GM18502 (cell line): Measurements from ENCODE around the gene PCDHGA1.
A peak's percentile ranks its signal among the peaks of the same experiment; 100 is the strongest.
"Not testable (repeated sequence)": the region's sequence is repeated elsewhere in the genome, so short reads cannot be mapped to it uniquely, and the experiment has no call there.

Source experiments
- ATAC-seq: cut with Tn5 transposase; IDR thresholded peaks from one replicate; pipeline ENCODE4 v1.9.1; 2021; ENCODE audit warnings: mild to moderate bottlenecking; ENCODE audit not compliant: unreplicated experiment, poor library complexity

Gene PCDHGA1

DNA sequence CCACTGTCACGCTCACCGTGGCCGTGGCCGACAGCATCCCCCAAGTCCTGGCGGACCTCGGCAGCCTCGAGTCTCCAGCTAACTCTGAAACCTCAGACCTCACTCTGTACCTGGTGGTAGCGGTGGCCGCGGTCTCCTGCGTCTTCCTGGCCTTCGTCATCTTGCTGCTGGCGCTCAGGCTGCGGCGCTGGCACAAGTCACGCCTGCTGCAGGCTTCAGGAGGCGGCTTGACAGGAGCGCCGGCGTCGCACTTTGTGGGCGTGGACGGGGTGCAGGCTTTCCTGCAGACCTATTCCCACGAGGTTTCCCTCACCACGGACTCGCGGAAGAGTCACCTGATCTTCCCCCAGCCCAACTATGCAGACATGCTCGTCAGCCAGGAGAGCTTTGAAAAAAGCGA is 102.4 kb downstream of the PCDHGA1 start:
- ATAC-seq = not testable (repeated sequence)

DNA sequence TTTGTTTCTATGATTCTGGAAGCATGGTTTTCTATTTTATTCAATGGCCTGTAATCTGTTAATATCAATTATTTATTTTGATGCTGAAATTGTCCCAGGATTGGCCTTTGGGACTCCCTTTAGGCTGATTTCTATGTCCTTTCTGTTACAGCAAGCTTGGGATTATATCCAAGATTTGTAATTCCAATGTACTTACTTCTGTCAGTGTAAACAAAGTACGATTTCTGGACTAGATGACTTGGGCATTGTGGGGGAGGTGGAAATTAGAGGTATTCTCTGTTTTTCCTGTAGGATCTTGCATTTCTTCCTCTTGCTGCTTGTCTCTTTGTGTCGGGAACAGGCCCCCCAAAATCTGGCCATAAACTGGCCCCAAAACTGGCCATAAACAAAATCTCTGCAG is 103.7 kb downstream of the PCDHGA1 start:
- ATAC-seq = no peak

DNA sequence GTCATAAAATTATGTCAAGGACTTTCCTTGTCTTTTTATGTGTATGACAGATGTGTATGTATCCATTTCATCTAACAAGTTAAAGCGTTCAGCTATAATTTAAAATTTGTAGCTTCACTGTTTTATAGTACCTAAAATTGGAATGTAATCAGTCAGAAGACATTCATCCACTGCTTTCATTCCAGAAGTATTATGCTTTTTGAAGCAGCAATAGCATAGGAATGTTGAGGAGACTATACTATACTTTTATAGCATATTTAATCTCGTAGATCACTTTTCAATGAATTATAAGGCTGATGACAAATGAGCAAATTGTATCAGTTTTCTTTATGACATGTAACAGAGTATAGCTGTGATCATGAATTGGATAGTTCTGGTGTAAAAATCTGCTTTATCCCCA is 106.9 kb downstream of the PCDHGA1 start:
- ATAC-seq = no peak

DNA sequence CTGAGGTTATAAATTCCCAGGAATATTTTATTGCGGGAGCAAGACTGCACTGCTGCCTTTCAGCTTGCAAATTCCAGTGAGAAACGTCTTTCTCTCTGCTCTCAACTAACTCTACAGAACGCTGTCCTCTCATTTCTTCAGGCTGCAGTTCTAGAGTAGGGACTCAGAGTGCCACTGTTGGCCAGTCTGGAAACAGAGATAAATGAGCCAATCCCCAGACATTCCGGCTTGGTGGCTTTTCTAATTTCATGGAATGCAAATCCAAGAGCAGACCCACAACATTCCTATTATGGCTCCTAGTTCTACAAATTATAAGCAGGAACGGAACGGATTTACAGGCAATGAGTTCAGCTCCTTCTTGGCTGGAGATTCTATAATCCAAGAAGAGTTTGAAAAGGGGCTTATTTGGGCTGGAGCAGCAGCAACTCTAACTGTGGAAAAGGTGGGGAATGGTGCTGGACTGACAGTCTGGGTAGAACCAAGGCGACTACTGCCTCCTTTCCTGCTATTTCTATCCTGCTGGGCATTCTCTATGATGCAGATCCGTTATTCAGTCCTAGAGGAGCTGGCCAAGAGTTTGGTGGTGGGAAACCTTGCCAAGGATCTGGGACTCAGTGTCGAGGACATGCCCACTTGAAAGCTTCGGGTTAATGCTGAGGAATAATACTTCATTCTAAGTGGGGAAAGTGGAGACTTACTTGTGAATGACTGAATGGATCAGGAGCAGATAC is 109.3 kb downstream of the PCDHGA1 start:
- no peak for ATAC-seq

DNA sequence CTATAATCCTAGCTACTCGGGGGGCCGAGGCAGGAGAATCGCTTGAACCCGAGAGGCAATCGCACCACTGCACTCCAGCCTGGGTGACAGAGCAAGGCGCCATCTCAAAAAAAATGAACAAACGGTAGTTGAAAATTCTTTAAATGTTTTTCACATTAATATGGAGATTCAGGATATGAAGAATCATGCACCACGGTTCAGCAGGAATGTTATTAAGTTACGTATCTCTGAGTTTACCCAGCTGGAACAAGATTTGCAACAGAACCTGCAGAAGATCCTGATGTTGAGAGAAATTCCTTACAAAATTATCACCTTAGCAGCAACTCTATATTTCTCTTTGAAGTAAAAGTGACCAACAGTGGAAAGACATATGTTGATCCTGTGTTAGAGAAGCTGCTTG is 110.0 kb downstream of the PCDHGA1 start:
- no peak for ATAC-seq

DNA sequence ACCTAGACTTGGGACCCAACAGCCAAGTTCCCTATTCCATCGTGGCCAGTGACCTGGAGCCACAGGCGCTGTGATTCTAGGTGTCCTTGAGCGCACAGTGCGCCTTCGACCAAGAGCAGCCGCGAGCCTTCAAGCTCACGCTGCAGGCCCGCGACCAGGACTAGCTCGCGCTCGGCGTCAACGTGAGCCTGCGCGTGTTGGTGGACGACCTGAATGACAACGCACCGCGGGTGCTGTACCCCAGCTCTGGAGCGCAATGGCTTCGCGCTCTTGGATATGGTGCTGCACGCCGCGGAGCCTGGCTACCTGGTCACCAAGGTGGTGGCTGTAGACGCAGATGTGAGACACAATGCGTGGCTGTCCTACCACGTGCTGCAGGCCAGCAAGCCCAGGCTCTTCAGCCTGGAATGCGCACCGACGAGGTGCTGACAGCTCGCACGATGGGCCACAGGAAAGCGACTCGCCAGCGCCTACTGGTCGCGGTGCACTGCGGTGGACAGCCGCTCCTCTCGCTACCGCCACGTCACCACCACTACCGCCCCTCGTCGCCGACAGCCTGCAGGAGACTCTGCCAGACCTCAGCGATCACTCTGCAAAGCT is 111.4 kb downstream of the PCDHGA1 start:
- no peak for ATAC-seq

DNA sequence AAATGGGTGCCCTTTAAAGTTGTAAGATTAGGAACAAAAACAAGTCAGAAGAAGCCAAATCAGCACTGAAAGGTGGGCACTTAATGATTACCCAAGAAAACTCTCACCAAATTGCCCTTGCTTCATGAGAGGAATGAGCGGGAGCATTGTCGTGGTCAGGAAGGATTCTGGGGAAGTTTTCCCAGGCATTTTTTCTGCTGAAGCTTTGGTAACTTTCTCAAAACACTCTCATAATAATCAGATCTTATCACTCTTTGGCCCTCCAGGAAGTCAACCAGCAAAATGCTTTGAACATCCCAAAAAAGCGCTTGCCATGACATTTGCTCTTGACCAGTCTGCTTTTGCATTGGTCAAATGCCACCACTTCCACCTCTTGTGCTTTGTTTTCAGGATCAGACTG is 135.0 kb downstream of the PCDHGA1 start:
- ATAC-seq = no peak

DNA sequence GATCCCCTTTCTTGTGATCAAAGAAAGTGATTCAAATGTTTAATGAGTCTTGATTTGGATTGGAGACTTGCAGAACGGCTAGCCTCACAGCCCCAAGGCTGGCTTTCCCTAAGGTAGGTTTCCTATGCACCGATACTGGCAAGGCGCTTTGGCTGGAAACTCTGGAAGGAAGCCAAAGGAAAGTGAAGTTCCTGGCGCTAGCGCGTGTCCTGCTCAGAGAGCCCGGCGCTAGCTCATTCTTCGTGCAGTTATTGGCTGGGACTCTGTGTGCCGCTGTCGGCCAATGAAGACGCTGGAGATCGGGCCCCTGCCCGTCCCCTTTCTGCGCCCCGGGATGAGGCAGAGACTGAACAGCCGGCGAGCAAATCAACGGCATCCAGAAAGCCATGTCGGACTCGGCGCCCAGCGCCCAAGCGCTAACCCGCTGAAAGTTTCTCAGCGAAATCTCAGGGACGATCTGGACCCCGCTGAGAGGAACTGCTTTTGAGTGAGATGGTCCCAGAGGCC is 145.4 kb downstream of the PCDHGA1 start, which contains the start of gene PCDHGC3:
TSS of gene PCDHGC3 (plus strand) at position 342 of the 507 bp plus-strand sequence. CDS start at position 493, 151 bp downstream.
- ATAC-seq = peak; percentile 98

DNA sequence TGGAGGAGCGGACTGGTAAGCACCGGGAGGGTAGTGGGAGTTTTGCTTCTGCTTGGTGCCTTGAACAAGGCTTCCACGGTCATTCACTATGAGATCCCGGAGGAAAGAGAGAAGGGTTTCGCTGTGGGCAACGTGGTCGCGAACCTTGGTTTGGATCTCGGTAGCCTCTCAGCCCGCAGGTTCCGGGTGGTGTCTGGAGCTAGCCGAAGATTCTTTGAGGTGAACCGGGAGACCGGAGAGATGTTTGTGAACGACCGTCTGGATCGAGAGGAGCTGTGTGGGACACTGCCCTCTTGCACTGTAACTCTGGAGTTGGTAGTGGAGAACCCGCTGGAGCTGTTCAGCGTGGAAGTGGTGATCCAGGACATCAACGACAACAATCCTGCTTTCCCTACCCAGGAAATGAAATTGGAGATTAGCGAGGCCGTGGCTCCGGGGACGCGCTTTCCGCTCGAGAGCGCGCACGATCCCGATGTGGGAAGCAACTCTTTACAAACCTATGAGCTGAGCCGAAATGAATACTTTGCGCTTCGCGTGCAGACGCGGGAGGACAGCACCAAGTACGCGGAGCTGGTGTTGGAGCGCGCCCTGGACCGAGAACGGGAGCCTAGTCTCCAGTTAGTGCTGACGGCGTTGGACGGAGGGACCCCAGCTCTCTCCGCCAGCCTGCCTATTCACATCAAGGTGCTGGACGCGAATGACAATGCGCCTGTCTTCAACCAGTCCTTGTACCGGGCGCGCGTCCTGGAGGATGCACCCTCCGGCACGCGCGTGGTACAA is 146.0 kb downstream of the PCDHGA1 start:
- peak; percentile 31 for ATAC-seq

DNA sequence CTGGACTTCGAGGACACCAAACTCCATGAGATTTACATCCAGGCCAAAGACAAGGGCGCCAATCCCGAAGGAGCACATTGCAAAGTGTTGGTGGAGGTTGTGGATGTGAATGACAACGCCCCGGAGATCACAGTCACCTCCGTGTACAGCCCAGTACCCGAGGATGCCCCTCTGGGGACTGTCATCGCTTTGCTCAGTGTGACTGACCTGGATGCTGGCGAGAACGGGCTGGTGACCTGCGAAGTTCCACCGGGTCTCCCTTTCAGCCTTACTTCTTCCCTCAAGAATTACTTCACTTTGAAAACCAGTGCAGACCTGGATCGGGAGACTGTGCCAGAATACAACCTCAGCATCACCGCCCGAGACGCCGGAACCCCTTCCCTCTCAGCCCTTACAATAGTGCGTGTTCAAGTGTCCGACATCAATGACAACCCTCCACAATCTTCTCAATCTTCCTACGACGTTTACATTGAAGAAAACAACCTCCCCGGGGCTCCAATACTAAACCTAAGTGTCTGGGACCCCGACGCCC is 146.8 kb downstream of the PCDHGA1 start:
- ATAC-seq = no peak

DNA sequence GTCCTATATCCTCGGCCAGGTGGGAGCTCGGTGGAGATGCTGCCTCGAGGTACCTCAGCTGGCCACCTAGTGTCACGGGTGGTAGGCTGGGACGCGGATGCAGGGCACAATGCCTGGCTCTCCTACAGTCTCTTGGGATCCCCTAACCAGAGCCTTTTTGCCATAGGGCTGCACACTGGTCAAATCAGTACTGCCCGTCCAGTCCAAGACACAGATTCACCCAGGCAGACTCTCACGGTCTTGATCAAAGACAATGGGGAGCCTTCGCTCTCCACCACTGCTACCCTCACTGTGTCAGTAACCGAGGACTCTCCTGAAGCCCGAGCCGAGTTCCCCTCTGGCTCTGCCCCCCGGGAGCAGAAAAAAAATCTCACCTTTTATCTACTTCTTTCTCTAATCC is 147.5 kb downstream of the PCDHGA1 start:
- no peak for ATAC-seq

DNA sequence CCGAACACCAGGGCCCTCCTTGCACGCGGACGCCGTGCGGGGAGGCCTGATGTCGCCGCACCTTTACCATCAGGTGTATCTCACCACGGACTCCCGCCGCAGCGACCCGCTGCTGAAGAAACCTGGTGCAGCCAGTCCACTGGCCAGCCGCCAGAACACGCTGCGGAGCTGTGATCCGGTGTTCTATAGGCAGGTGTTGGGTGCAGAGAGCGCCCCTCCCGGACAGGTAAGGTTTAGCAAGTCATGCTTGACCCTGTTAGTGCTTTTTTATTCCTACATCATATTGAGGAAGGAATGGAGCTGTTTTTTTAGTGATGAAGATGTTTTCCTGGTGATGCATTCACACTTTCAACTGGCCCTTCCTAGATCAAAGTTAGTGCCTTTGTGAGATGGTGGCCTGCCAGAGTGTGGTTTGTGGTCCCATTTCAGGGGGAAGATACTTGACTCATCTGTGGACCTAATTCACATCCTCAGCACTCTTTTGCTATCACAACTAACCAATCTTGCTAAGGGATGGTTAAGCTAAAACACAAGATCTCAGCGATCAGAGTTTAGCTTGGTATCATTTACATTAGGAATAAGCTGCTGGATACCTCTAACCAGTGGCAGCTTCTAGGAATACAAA is 148.1 kb downstream of the PCDHGA1 start:
- ATAC-seq = no peak

DNA sequence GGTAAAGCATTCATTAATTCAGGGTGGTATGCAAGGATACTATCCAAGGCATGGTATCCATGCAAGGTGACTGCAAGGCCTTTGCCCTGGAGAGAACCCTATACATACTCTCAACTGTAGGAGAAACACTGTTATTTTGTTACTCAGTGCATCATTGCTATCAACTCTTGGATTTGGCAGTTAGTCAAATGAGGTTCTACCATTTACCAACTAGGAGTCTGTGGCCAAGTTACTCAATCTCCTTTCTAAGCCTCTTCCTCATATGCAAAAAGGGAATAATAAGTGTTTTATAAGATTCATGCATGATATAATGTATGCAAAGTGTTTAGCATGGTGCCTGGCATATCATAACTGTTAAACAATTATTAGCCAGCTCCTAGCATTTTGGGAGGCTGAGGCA is 149.5 kb downstream of the PCDHGA1 start:
- no peak for ATAC-seq

DNA sequence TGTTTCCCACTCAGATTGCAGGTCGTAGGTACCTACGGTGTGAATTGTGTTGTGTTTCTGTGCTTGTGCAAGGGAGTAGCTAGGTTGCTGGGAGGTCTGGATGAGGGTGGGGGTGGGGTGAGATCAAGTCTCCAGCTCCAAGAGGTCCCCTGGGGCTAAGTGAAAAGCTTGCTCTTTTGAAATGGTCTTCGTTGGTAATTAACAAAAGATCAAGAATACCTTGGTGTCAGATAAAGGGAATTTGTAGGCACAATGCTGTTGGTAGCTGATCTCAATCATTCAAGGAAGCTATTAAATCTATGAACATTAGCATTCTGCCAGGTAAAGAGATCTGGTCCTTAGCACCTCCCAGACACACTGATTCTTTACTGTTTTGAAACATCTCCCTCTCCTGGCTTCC is 153.6 kb downstream of the PCDHGA1 start:
- no peak for ATAC-seq

DNA sequence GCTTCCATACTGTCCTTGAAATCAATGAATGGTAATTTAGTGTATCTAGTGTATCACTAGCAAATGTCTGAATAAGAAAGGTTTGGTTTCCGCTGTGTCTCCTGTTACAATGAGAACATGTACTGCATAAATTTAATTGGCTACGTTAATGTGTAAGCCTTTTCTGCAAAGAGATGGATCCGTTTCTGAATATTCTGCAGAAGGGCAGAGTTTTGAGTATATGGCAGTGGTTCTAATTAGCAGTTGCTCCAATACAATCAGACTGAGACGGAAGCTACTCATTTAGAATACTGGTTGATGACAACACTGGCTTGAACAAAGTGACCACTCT is 154.0 kb downstream of the PCDHGA1 start:
- no peak for ATAC-seq

DNA sequence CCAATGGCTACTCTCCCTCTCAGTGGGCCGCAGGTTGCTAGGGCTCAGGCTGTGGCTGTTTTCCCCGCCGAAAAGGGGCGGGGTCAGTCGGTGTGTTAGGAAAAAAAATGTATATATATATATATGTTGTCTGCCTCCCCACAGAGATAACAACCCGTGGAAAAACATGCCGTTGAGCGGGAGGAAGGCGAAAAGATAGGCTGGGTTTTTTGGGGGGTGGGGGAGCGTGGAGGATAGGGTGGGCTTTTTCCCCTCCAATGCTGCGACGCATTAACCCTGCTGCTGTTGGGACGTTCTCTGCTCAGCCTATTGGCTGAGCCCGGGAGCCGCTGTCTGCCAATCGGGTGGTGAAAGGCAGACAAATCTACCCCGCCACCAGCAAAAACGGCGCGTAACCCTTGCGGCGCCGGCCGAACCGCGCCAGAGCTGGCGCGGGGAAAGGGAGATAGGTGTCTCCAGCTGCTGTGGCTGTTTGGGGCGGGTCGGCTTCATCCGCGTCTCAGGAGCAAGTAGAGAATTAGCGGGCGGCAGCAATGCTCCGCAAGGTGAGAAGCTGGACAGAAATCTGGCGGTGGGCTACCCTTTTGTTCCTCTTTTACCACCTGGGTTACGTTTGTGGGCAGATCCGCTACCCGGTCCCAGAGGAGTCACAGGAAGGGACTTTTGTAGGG is 154.5 kb downstream of the PCDHGA1 start, which contains the start of gene PCDHGC4:
TSS of gene PCDHGC4 (plus strand) at position 390 of the 671 bp plus-strand sequence. CDS start at position 534, 144 bp downstream.
- peak; percentile 46 for ATAC-seq

DNA sequence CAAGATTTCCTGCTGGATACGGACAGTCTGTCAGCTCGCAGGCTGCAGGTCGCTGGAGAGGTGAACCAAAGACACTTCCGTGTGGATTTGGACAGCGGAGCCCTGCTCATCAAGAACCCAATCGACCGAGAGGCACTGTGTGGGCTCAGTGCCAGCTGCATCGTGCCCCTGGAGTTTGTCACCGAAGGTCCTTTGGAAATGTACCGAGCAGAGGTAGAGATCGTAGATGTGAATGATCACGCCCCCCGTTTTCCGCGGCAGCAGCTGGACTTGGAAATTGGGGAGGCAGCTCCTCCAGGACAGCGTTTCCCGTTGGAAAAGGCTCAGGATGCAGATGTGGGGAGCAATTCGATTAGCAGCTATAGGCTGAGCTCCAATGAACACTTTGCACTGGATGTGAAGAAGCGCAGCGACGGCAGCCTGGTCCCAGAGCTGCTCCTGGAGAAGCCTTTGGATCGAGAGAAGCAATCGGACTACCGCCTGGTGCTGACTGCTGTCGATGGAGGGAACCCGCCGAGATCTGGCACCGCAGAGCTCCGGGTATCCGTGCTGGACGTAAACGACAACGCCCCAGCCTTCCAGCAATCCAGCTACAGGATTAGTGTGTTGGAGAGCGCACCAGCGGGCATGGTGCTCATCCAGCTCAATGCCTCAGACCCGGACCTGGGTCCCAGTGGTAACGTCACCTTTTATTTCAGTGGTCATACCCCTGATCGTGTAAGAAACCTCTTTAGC is 155.2 kb downstream of the PCDHGA1 start:
- ATAC-seq = no peak

DNA sequence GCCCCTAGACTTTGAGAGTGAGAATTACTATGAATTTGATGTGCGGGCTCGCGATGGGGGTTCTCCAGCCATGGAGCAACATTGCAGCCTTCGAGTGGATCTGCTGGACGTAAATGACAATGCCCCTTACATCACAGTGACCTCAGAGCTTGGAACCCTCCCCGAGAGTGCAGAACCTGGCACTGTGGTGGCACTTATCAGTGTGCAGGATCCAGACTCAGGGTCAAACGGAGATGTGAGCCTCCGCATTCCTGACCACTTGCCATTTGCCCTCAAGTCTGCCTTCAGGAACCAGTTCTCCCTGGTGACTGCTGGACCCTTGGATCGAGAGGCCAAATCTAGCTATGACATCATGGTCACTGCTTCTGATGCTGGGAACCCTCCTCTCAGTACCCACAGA is 155.8 kb downstream of the PCDHGA1 start:
- ATAC-seq = no peak

DNA sequence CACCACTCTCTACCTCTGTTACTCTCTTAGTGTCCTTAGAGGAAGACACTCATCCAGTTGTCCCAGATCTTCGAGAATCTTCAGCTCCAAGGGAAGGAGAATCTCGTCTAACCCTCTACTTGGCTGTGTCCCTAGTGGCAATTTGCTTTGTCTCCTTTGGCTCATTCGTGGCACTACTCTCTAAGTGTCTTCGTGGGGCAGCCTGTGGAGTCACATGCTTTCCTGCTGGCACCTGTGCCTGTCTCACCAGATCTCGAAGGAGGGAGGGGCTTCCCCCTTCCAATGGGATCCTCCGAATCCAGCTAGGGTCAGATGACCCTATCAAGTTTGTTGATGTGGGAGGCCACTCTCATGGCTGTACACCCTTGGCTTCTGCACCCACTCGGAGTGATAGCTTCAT is 156.8 kb downstream of the PCDHGA1 start:
- no peak for ATAC-seq
